A673 (cell line): ENCODE measurements around the gene HABP2. TPM values are rescaled to one million over a fixed set of nuclear protein-coding genes. Genes with fewer than 3 reads are reported as not detected.

Experiments
- BruUV-seq: library from RNA; stranded (reverse); fragments of 400-500 nt; replicated peaks from 2 replicates; lab custom pipeline; 2021; lab: Mats Ljungman, UMichigan
- CTCF ChIA-PET: fragments of 300-600 bp; sonication (Branson Sonifier 250); formaldehyde crosslinking; loops from one replicate; lab custom pipeline; 2022; ENCODE audit warnings: antibody characterized with exemption; lab: Charles Lee
- POLR2A ChIA-PET: fragments of 300-600 bp; sonication (Branson Sonifier 250); formaldehyde crosslinking; loops from one replicate; lab custom pipeline; 2022; ENCODE audit warnings: antibody characterized with exemption; ENCODE audit not compliant: low non-redundant PET; lab: Charles Lee
- DNase-seq: peaks from one replicate; pipeline ENCODE4 v3.0.0-alpha.2; 2015; ENCODE audit warnings: low spot score
- H3K27ac ChIP-seq: fragments of 200-600 bp; sonication (generic); 2 replicates; pipeline ENCODE4 v1.5.1; 2016; ENCODE audit warnings: mixed run types, low read depth, mild to moderate bottlenecking, mixed read lengths, antibody characterized with exemption, low read length; ENCODE audit not compliant: poor library complexity, severe bottlenecking
- H3K27me3 ChIP-seq: fragments of 200-600 bp; sonication (generic); replicated peaks from 2 replicates; pipeline ENCODE4 v1.6.1; 2017; ENCODE audit warnings: mixed run types, low read depth, mild to moderate bottlenecking, mixed read lengths, antibody characterized with exemption, low read length; ENCODE audit not compliant: insufficient read depth, poor library complexity
- H3K36me3 ChIP-seq: fragments of 200-600 bp; sonication (generic); 2 replicates; pipeline ENCODE4 v1.6.1; 2016; ENCODE audit warnings: mixed run types, mild to moderate bottlenecking, mixed read lengths, antibody characterized with exemption, low read length; ENCODE audit not compliant: insufficient read depth, poor library complexity, severe bottlenecking
- H3K4me1 ChIP-seq: fragments of 200-600 bp; sonication (generic); 2 replicates; pipeline ENCODE4 v1.6.1; 2017; ENCODE audit warnings: mixed run types, mild to moderate bottlenecking, mixed read lengths, antibody characterized with exemption, low read length; ENCODE audit not compliant: insufficient read depth, poor library complexity, severe bottlenecking
- H3K4me3 ChIP-seq: fragments of 200-600 bp; sonication (generic); 2 replicates; pipeline ENCODE4 v1.5.1; 2016; ENCODE audit warnings: low read depth, mixed run types, mild to moderate bottlenecking, mixed read lengths, low read length; ENCODE audit not compliant: poor library complexity, severe bottlenecking
- H3K9me3 ChIP-seq: fragments of 200-600 bp; sonication (generic); 2 replicates; pipeline ENCODE4 v1.6.1; 2016; ENCODE audit warnings: mixed run types, low read depth, mild to moderate bottlenecking, mixed read lengths, antibody characterized with exemption, low read length; ENCODE audit not compliant: poor library complexity, severe bottlenecking
- CTCF ChIP-seq: fragments of 300-800, 200-600 bp; sonication (generic); conservative IDR thresholded peaks from 2 replicates; pipeline ENCODE4 v1.5.1; 2017; ENCODE audit warnings: low read depth, mild to moderate bottlenecking, antibody characterized with exemption, low read length, moderate library complexity, mixed read lengths
- EZH2 ChIP-seq: fragments of 200-600 bp; sonication (generic); IDR thresholded peaks from 2 replicates; pipeline ENCODE4 v1.6.1; 2017; ENCODE audit warnings: borderline replicate concordance, low read depth, mild to moderate bottlenecking, mixed read lengths, antibody characterized with exemption, low read length; ENCODE audit not compliant: poor library complexity, severe bottlenecking
- intact Hi-C: fragments of 100-400 bp; cut with micrococcal nuclease; formaldehyde crosslinking; loops from one replicate; pipeline ENCODE4 v1.10.0; 2022; ENCODE audit not compliant: unreplicated experiment
- total RNA-seq: library from RNA; stranded (reverse); gene quantifications from 2 replicates; pipeline ENCODE4 v1.2.3, GENCODE V29; 2021

HABP2 gene
- total RNA-seq, 1 experiment from 2014 or later: not detected

GRCh38 chr10:113563306-113564088 is 10.6 kb downstream of the HABP2 start:
- Histone ChIP-seq H3K4me3 (peak overlapping the region; percentile 33), H3K27ac (no peak overlapping the region), H3K4me1 (no peaks in the 10 kb centered on the region), H3K36me3 (no peaks in the 10 kb centered on the region), H3K9me3 (no peaks in the 10 kb centered on the region), H3K27me3 (no peaks in the 10 kb centered on the region)
- intact Hi-C loops: loop anchor here (5.0 to 10.0 kb wide), 6 partner anchors 41 to 1086 kb away; no protein-coding TSS in a partner anchor
- DNase-seq: peak; percentile 85
- ChIA-PET CTCF (interaction anchor here (0.5 to 1.7 kb wide), 7 partner anchors 10 to 1236 kb away, joined by 3 to 7 read pairs (median 5); no protein-coding TSS in a partner anchor), POLR2A (no interaction called here)
- BruUV-seq: no TSS peak
- TF ChIP-seq CTCF (peak; percentile 98), EZH2 (no peak)

DNA sequence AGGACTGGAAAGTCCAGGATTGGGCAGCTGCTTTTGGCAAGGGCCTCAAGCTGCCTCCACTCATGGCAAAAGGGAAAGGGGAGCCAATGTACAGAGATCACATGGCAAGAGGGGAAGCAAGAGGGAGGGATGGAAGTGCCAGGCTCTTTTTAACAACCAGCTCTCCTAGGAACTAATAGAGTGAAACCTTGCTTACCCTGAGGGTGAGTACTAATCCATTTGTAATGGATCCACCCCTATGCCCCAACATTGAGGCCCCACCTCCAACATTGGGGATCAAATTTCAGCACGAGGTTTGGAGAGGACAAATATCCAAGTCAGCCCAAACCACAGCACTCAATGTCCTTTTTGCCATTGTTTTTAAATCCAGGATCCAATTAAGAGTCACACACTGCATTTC is 12.5 kb downstream of the HABP2 start:
- no peak for TF ChIP-seq CTCF
- TF ChIP-seq EZH2: no peak
- no peaks in the 10 kb centered on the region for H3K36me3 ChIP-seq
- BruUV-seq: no TSS peak
- ChIA-PET POLR2A (no interaction called here), CTCF (no interaction called here)
- no peak overlapping the region for H3K27ac ChIP-seq
- no peaks in the 10 kb centered on the region for H3K27me3 ChIP-seq
- DNase-seq: no peak
- H3K9me3 ChIP-seq: no peaks in the 10 kb centered on the region
- no peak overlapping the region for H3K4me3 ChIP-seq
- H3K4me1 ChIP-seq: no peaks in the 10 kb centered on the region
- intact Hi-C loops: loop anchor here (10.0 kb wide), 3 partner anchors 181 to 1001 kb away; no protein-coding TSS in a partner anchor

GRCh38 chr10:113566888-113567287 is 14.0 kb downstream of the HABP2 start:
- DNase-seq: no peak
- no peaks in the 10 kb centered on the region for H3K36me3 ChIP-seq
- no peaks in the 10 kb centered on the region for H3K27me3 ChIP-seq
- no peak overlapping the region for H3K4me3 ChIP-seq
- TF ChIP-seq EZH2 (no peak), CTCF (no peak)
- no peak overlapping the region for H3K27ac ChIP-seq
- no peaks in the 10 kb centered on the region for H3K9me3 ChIP-seq
- no TSS peak for BruUV-seq
- POLR2A ChIA-PET: no interaction called here
- no peaks in the 10 kb centered on the region for H3K4me1 ChIP-seq
- CTCF ChIA-PET: no interaction called here
- intact Hi-C loops: loop anchor here (10.0 kb wide), 3 partner anchors 182 to 1002 kb away; no protein-coding TSS in a partner anchor
